ENCODE measurements around the gene PTP4A2.

DNA sequence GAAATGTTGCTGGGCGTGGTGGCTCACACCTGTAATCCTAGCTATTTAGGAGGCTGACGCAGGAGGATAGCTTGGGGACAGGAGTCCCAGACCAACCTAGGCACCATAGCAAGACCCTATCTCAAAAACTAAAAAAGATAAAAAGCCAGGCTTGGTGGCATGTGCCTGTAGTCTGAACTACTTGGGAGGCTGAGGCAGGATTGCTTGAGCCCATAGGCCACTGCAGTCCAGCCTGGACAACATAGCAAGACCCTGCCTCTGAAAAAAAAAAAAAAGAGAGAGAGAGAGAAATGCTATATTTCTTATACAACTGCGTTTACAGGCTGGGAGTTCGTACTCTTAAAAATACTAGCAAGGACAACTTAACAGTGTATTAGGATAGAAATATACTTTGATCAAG, 76.1 kb downstream of the PTP4A2 start:
- TF ChIP-seq, protein P1, sequence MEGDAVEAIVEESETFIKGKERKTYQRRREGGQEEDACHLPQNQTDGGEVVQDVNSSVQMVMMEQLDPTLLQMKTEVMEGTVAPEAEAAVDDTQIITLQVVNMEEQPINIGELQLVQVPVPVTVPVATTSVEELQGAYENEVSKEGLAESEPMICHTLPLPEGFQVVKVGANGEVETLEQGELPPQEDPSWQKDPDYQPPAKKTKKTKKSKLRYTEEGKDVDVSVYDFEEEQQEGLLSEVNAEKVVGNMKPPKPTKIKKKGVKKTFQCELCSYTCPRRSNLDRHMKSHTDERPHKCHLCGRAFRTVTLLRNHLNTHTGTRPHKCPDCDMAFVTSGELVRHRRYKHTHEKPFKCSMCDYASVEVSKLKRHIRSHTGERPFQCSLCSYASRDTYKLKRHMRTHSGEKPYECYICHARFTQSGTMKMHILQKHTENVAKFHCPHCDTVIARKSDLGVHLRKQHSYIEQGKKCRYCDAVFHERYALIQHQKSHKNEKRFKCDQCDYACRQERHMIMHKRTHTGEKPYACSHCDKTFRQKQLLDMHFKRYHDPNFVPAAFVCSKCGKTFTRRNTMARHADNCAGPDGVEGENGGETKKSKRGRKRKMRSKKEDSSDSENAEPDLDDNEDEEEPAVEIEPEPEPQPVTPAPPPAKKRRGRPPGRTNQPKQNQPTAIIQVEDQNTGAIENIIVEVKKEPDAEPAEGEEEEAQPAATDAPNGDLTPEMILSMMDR (IDR thresholded peaks at IDR 0.05), result no peak
- no peak for TF ChIP-seq ZFX (IDR thresholded peaks at IDR 0.05; ENCODE audit: borderline replicate concordance)

All from 22Rv1 (cell line).